HS-27A (cell line): ENCODE data around the gene GNB5.
"Not testable (repeated sequence)": the region's sequence is repeated elsewhere in the genome, so short reads cannot be mapped to it uniquely, and the experiment has no call there.

Source experiments
- DNase-seq: peaks from one replicate; pipeline ENCODE4 v3.0.0-alpha.2; 2012; ENCODE audit warnings: low read depth, missing footprints

GNB5 gene

GRCh38 chr15:52191207-52191606 lies at the start of gene GNB5:
TSS of gene GNB5 (minus strand) at chr15:52191392. CDS start at chr15:52184676, 6,716 bp downstream.
- no peak for DNase-seq

GRCh38 chr15:52240166-52240565 lies 49.0 kb upstream of the GNB5 start:
- no peak for DNase-seq

- not testable (repeated sequence) for DNase-seq
Observed at GRCh38 chr15:52238989-52239525, 47.9 kb upstream of the GNB5 start.

GRCh38 chr15:52238149-52238548 lies 47.0 kb upstream of the GNB5 start:
- DNase-seq, result no peak

DNA sequence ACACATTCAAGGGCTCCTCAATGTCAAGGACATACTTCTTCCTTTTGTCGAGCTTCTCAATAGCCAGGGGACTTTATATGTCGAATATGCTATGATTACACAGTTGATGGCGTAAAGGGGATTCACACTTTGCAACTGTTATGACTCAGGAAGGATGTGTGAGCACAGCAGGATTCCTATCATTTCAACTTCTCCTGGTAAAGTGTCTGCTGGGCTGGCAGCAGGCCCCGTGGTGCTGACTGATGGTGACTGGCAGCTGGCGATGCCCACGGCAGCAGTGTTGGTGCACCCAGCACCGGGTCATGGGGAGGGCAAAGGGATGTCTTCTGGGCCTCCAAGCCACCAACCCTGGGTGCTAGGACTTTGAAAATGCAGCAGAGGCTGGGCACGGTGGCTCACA lies 44.8 kb upstream of the GNB5 start:
- DNase-seq, result no peak

GRCh38 chr15:52234596-52235541 lies 43.7 kb upstream of the GNB5 start:
- DNase-seq, result no peak

DNA sequence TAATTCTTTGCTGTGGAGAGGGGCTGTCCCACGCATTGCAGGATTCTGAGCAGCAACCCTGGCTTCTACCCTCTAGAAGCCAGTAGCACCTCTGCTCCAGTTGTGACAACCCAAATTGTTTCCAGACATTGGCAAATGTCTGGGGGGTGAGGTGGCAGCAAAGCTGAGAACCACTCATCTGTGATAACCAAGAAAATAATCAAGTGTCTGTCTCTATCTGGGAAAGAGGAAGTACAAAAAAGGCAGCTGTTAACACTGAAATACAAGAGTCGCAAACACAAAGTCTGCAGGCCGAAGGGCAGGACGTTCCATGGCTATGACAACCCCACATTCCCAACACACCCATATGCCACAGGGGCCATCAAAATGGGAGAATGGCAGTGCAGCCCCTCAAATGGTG lies 42.2 kb upstream of the GNB5 start:
- DNase-seq, result no peak

GRCh38 chr15:52232327-52232726 lies 41.1 kb upstream of the GNB5 start:
- no peak for DNase-seq

DNA sequence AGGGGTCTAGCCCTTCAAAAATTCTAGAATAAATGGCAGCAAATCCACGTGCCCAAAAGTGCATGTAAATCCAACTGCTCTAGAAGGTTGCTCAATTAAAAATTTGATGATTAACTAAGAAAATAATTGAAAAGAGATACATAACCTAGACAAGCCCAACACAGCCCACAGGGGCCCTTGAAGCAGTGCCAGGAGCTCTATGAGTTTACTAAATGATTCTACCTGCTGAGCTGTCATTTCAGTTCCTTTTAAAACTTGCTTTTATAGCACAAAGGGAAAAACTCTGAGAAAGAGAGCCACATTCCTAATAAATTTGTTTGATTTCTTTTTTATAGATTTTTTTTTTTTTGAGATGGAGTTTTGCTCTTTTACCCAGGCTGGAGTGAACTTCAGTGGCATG lies 38.9 kb upstream of the GNB5 start:
- no peak for DNase-seq

DNA sequence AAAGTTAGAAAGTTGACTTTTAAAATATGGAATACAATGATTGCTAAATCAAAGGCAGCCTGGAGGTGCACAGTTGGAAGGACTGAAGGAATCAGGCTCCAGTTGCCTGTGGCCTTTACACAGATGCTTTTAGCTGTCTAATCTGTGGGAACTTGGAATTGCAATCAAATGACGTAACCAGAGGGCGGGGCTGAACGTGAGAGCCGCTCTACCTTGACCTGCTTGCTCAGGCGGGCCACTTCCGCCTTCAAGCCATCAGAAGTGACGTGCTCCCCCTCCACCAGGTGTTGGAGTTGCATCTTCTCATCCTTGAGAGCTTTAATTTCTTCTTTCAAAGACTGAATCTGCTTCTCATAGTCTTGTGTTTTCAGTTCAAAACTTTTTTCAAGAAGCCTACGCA lies 37.7 kb upstream of the GNB5 start:
- no peak for DNase-seq

GRCh38 chr15:52227456-52227855 lies 36.3 kb upstream of the GNB5 start:
- DNase-seq, result peak; percentile 57

DNA sequence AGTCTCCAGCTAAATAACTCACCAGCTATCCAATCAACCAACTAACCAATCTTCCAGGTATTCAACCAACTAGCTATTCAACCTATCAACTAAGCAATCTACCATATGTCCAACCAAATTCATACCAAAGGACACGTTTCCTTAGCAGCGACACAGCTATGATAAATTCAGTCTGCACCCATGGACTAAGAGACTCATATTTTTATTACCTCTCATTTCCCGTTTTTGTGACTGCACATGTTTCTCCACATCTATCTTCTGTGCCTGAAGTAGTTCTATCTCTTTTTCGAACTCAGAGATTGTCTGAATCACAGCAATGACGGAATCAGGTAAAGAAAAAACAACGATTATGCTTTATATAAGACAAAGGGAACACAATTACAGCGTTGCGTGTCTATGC lies 34.0 kb upstream of the GNB5 start:
- no peak for DNase-seq

- no peak for DNase-seq
Observed at GRCh38 chr15:52224211-52224610, 33.0 kb upstream of the GNB5 start.

GRCh38 chr15:52221730-52222129 lies 30.5 kb upstream of the GNB5 start:
- DNase-seq, result no peak

- no peak for DNase-seq
Observed at GRCh38 chr15:52220937-52221660, 29.9 kb upstream of the GNB5 start.

- DNase-seq, result no peak
Observed at GRCh38 chr15:52220251-52220650, 29.1 kb upstream of the GNB5 start.

- no peak for DNase-seq
Observed at GRCh38 chr15:52218816-52219215, 27.6 kb upstream of the GNB5 start.

DNA sequence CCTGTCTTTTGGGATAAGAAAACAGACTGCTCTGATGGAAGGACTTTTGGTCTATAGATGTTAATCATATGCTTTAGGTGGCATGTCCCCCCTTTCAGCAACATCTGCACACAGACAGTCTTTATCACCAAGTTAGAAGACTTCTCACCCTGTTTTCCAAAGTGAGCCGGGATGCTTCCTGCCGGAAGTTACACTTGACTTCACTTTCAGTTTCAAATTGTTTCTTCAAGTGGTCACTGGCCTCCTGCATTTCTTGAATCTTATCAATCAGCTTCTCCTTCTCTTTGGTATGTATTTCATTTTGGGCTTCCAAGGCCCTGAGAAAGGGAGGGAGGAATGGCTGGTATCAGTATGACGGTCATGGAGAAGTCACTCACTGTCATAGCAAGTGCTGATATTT lies 27.2 kb upstream of the GNB5 start:
- DNase-seq, result no peak

GRCh38 chr15:52217186-52217585 lies 26.0 kb upstream of the GNB5 start:
- no peak for DNase-seq

DNA sequence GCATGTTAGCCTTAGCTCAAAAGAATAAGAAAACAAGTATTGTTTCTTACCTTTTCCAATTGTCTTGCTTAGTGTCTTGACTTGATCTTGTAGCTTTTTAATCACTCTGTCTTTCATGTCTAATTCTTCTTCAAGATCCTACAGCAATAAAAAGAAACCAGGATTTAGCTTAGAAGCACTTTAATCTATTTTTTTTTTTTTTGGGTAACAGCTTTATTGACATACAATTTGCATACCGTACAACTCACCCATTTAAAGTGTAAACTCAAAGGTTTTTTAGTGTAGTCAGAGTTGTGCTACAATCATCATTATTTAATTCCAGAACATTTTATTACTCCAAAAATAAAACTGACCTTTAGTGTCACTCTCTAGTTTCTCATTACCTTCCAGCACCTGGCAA lies 23.4 kb upstream of the GNB5 start:
- no peak for DNase-seq

DNA sequence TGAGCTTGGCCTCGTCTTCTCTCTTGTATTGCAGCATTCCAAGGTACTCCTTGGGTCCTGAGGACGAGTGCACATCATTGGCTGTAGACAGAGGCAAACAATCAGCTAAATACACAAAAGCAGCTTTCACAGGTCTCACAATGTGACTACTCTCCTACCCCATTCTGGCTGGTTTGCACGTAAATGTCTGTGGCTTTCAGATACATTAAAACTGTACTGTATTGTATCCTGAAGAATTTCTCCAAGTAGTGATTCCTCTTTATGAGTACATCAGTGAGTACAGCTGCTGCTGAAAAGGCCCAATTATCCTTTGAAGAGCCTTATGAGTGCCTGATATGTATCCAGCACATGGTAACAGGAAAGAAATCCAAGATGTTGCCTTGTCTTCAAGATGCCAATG lies 22.0 kb upstream of the GNB5 start:
- DNase-seq, result no peak

GRCh38 chr15:52208306-52208946 lies 17.2 kb upstream of the GNB5 start:
- DNase-seq, result peak; percentile 41

DNA sequence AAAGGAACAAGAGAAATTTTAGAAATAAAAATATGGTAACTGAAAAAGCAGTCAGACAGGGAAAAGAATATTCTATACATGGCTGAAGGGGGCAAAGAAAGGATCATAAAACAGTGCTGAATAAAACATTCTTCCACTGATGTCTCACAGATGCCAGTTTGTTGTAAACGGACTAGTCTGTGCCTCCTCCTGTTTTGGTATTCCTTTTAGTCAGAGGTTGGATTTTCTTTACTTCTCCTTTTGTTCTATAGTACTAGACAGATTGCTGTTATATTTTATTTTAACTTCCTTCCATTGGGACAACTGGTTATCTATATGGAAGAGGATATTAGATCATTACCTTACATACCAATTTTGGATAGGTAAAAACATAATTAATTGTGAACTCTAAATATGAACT lies 16.0 kb upstream of the GNB5 start:
- no peak for DNase-seq
